MM.1S (cell line): ENCODE data around the gene OSR1.
A peak's percentile ranks its signal among the peaks of the same experiment; 100 is the strongest.

Experiments
- DNase-seq: peaks from one replicate; pipeline ENCODE4 v3.0.0-alpha.2; 2015
- H2AFZ ChIP-seq: fragments of 300-600 bp; sonication (generic); 2 replicates; pipeline ENCODE4 v1.6.0; 2016; ENCODE audit warnings: antibody characterized with exemption, low read length
- H3F3A ChIP-seq: fragments of 300-600 bp; sonication (generic); 2 replicates; pipeline ENCODE4 v1.6.1; 2016; ENCODE audit warnings: mild to moderate bottlenecking, antibody characterized with exemption, low read length, moderate library complexity, mixed read lengths; ENCODE audit not compliant: insufficient read depth
- H3K27ac ChIP-seq: fragments of 300-600 bp; sonication (generic); 2 replicates; pipeline ENCODE4 v1.5.1; 2016; ENCODE audit warnings: mild to moderate bottlenecking, low read length
- H3K27me3 ChIP-seq: fragments of 300-600 bp; sonication (generic); replicated peaks from 2 replicates; pipeline ENCODE4 v1.6.0; 2016; ENCODE audit warnings: low read length; ENCODE audit not compliant: insufficient read depth
- H3K36me3 ChIP-seq: fragments of 300-600 bp; sonication (generic); replicated peaks from 2 replicates; pipeline ENCODE4 v1.6.1; 2016; ENCODE audit warnings: mild to moderate bottlenecking, low read length, mixed read lengths; ENCODE audit not compliant: insufficient read depth
- H3K4me1 ChIP-seq: fragments of 300-600 bp; sonication (generic); 2 replicates; pipeline ENCODE4 v1.6.1; 2016; ENCODE audit warnings: low read length, mixed read lengths
- H3K4me2 ChIP-seq: fragments of 300-600 bp; sonication (generic); 2 replicates; pipeline ENCODE4 v1.6.0; 2016; ENCODE audit warnings: low read depth, low read length
- H3K4me3 ChIP-seq: fragments of 300-600 bp; sonication (generic); 2 replicates; pipeline ENCODE4 v1.5.1; 2016; ENCODE audit warnings: low read length, mixed read lengths
- H3K79me2 ChIP-seq: fragments of 300-600 bp; sonication (generic); 2 replicates; pipeline ENCODE4 v1.6.1; 2016; ENCODE audit warnings: mixed run types, low read length, mixed read lengths
- H3K9ac ChIP-seq: fragments of 300-600 bp; sonication (generic); 2 replicates; pipeline ENCODE4 v1.6.1; 2016; ENCODE audit warnings: low read length, mixed read lengths
- H3K9me2 ChIP-seq: fragments of 300-600 bp; sonication (generic); replicated peaks from 2 replicates; pipeline ENCODE4 v1.6.1; 2016; ENCODE audit warnings: mild to moderate bottlenecking, low read length, mixed read lengths; ENCODE audit not compliant: insufficient read depth
- H3K9me3 ChIP-seq: fragments of 300-600 bp; sonication (generic); replicated peaks from 2 replicates; pipeline ENCODE4 v1.6.1; 2016; ENCODE audit warnings: mild to moderate bottlenecking, low read length, mixed read lengths; ENCODE audit not compliant: insufficient read depth
- H4K20me1 ChIP-seq: fragments of 300-600 bp; sonication (generic); 2 replicates; pipeline ENCODE4 v1.6.1; 2016; ENCODE audit warnings: mild to moderate bottlenecking, low read length, moderate library complexity, mixed read lengths; ENCODE audit not compliant: insufficient read depth
- EZH2 ChIP-seq: fragments of 300-600 bp; sonication (generic); optimal IDR thresholded peaks from 2 replicates; pipeline ENCODE3; 2017; ENCODE audit warnings: low read depth, mild to moderate bottlenecking, antibody characterized with exemption, low read length, mixed read lengths
- EZH2phosphoT487 ChIP-seq: fragments of 300-600 bp; sonication (generic); IDR thresholded peaks from 2 replicates; pipeline ENCODE4 v1.6.1; 2018; ENCODE audit warnings: antibody characterized with exemption, low read length
- TF ChIP-seq, protein P1 (sequence below): fragments of 300-600 bp; sonication (generic); IDR thresholded peaks from 2 replicates; pipeline ENCODE4 v1.5.1; 2016; ENCODE audit warnings: antibody characterized with exemption, low read length, mixed read lengths

The OSR1 gene

DNA sequence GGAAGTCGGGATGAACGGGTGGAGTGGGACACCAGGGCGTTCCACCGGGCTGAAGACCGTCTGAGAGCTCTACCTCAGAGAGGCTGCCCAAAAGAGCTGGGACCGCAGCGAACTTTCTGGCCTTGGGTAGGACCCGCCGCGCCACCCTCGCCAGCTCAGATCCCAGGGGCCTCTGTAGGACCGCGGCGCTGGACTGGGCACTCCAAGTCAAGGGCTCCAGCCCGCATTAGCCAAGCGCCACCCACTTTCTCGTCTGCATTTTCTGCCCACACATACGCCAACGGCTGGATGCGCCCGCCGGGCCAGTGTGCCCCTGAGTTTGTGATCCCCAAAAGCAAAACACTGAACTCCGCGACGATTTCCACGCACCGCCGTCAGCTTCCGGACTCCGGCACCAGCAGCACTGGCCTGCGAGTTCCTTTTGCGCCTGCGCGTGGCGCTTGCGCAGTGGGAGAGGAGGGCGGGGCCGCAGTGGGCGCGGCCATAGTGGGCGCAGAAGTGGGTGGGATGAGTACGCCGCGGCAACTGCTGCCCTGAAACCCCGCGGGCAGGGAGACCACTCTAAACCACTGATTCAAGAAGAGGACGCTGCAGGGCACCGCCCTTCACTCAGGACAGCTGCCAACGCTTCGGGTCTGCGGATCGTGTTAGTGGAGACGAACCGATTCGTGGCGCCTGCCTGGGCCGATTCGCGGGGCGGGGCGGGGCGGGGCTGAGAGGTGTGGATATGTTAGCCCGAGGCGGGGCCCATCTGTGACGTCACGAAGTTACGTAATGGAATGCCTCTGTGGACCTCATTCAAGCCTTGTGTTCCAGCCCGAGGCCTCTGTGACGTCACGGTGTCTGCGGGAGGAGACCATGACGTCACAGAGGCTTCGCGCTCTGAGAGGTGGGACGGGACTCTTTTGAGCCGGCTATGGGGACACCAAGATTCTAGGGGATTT is 10.5 kb downstream of the OSR1 start:
- H3K36me3 ChIP-seq, result no peaks in the 10 kb centered on the region
- H3K27me3 ChIP-seq, result peaks cover 22% of the 10 kb centered on the region
- no peaks in the 10 kb centered on the region for H3K9me3 ChIP-seq
- peak overlapping the region; percentile 59 for H2AFZ ChIP-seq
- no peaks in the 10 kb centered on the region for H3K9me2 ChIP-seq
- peaks cover 13% of the 10 kb centered on the region; the same call in 1 of the 2 replicates for H3K4me1 ChIP-seq
- peak; percentile 92 for DNase-seq
- H3K9ac ChIP-seq, result peak overlapping the region; percentile 79
- peak overlapping the region; percentile 69 for H3K4me3 ChIP-seq
- no peaks in the 10 kb centered on the region for H4K20me1 ChIP-seq
- no peaks in the 10 kb centered on the region; the same call in 1 of the 2 replicates for H3F3A ChIP-seq
- peak overlapping the region; percentile 79 for H3K4me2 ChIP-seq
- H3K27ac ChIP-seq, result peak overlapping the region; percentile 40; the same call in 1 of the 2 replicates
- TF ChIP-seq EZH2 (no peak), EZH2phosphoT487 (no peak)
- TF ChIP-seq, protein P1, sequence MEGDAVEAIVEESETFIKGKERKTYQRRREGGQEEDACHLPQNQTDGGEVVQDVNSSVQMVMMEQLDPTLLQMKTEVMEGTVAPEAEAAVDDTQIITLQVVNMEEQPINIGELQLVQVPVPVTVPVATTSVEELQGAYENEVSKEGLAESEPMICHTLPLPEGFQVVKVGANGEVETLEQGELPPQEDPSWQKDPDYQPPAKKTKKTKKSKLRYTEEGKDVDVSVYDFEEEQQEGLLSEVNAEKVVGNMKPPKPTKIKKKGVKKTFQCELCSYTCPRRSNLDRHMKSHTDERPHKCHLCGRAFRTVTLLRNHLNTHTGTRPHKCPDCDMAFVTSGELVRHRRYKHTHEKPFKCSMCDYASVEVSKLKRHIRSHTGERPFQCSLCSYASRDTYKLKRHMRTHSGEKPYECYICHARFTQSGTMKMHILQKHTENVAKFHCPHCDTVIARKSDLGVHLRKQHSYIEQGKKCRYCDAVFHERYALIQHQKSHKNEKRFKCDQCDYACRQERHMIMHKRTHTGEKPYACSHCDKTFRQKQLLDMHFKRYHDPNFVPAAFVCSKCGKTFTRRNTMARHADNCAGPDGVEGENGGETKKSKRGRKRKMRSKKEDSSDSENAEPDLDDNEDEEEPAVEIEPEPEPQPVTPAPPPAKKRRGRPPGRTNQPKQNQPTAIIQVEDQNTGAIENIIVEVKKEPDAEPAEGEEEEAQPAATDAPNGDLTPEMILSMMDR, result no peak
- 0 out of 2 replicates have a peak, but pooled peaks cover 3% of the 10 kb centered on the region for H3K79me2 ChIP-seq

DNA sequence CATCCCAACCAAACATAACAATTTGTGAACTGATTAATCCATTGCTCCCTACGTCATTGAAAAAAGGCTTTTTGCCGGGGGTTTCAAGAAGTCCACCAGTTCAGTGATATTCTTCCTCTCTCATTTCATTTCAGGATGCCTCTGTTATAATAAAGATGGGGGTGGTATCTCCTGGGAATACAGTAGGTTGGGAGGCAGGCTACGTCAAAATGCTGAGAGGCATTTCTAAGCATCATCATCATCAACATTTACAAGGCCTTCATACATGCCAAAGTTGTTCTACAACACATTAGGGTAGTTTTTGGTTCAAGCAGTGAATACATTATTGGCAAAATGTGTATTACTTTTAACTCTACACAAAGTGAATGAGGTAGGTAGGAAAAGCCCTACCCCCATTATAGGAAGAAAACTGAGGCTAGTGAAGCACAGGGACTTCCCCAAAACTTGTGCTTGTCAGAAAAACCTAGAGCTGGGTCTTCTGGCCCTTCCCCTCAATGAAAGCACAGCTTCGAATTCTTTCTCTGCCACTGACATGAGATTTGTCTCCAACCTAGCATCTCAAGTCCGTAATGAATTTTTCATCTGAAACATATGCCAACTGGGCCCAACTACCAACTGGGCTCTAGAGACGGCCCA is 11.3 kb downstream of the OSR1 start:
- Histone ChIP-seq H3K27ac (peak overlapping the region; percentile 40; the same call in 1 of the 2 replicates), H3K9me2 (no peaks in the 10 kb centered on the region), H3K79me2 (0 out of 2 replicates have a peak, but pooled peaks cover 3% of the 10 kb centered on the region), H3K4me2 (peak overlapping the region; percentile 79), H2AFZ (peak overlapping the region; percentile 59), H3K9ac (peak overlapping the region; percentile 79), H3K4me3 (peak overlapping the region; percentile 69), H3K36me3 (no peaks in the 10 kb centered on the region), H4K20me1 (no peaks in the 10 kb centered on the region), H3F3A (no peaks in the 10 kb centered on the region; the same call in 1 of the 2 replicates), H3K27me3 (peaks cover 15% of the 10 kb centered on the region), H3K9me3 (no peaks in the 10 kb centered on the region), H3K4me1 (peaks cover 10% of the 10 kb centered on the region; the same call in 1 of the 2 replicates)
- peak; percentile 2 for DNase-seq
- TF ChIP-seq, protein P1, result no peak
- TF ChIP-seq EZH2 (no peak), EZH2phosphoT487 (no peak)

DNA sequence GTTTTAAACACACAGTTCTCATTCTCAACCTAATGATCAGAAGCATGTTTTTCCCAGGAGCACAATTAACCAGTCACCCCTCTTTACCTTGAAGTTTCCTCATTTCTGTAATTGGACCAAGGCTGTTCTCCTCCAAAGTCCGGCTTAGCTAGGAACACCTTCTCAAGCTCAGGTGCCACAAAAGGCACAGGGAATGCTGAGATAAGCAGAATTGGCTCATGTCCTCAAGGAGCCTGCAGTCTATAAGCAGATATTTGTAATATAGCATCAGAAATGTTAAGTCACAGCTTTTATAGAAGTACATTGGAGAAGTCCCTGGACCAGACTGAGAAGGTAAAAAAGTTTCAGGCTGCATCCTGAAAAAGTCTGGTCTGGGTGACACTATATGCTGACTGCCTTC is 20.7 kb downstream of the OSR1 start:
- no peaks in the 10 kb centered on the region for H3K9me2 ChIP-seq

More for the DNA sequence above, 20.7 kb downstream of the OSR1 start:
- Histone ChIP-seq H3K27ac (no peak overlapping the region), H3K36me3 (no peaks in the 10 kb centered on the region), H3K4me1 (no peaks in the 10 kb centered on the region), H3F3A (no peaks in the 10 kb centered on the region), H3K9ac (no peak overlapping the region), H3K4me3 (no peak overlapping the region), H3K27me3 (no peaks in the 10 kb centered on the region), H3K4me2 (no peak overlapping the region), H4K20me1 (no peaks in the 10 kb centered on the region), H2AFZ (no peak overlapping the region), H3K9me3 (no peaks in the 10 kb centered on the region), H3K79me2 (no peaks in the 10 kb centered on the region)
- TF ChIP-seq EZH2 (no peak), EZH2phosphoT487 (no peak)
- TF ChIP-seq, protein P1, result no peak
- DNase-seq, result no peak
